Measurements from ENCODE around the gene IBTK. TPM values are rescaled to one million over a fixed set of nuclear protein-coding genes. Genes with fewer than 3 reads are reported as not detected.

The IBTK gene
- total RNA-seq, 1 donor from 2014 or later: 30.0 TPM

GRCh38 chr6:82195619-82196018, 51.9 kb downstream of the IBTK start:
- TF ChIP-seq CTCF (IDR thresholded peaks at IDR 0.05): no peak

GRCh38 chr6:82185948-82186535, 61.5 kb downstream of the IBTK start:
- H3K9me3 Mint-ChIP-seq (ENCODE audit: low read depth): no peaks in the 10 kb centered on the region
- H3K36me3 Mint-ChIP-seq (ENCODE audit: low read depth): peaks cover 31% of the 10 kb centered on the region
- H3K4me3 Mint-ChIP-seq (ENCODE audit: unreplicated experiment): no peak overlapping the region
- no peaks in the 10 kb centered on the region for H3K27me3 Mint-ChIP-seq (ENCODE audit: low read depth)
- no peak overlapping the region for H3K27ac Mint-ChIP-seq (ENCODE audit: unreplicated experiment)
- no peak for TF ChIP-seq CTCF (IDR thresholded peaks at IDR 0.05)
- H3K4me1 Mint-ChIP-seq (ENCODE audit: low read depth): peaks cover 12% of the 10 kb centered on the region
- no peak for DNase-seq (ENCODE audit: low spot score)

More at GRCh38 chr6:82195619-82196018, 51.9 kb downstream of the IBTK start:
- Mint-ChIP-seq H3K27ac (ENCODE audit: unreplicated experiment) (no peak overlapping the region), H3K4me3 (ENCODE audit: unreplicated experiment) (no peak overlapping the region), H3K4me1 (ENCODE audit: low read depth) (no peaks in the 10 kb centered on the region), H3K27me3 (ENCODE audit: low read depth) (no peaks in the 10 kb centered on the region), H3K36me3 (ENCODE audit: low read depth) (peaks cover 24% of the 10 kb centered on the region), H3K9me3 (ENCODE audit: low read depth) (no peaks in the 10 kb centered on the region)
- DNase-seq (ENCODE audit: low spot score): no peak

- Mint-ChIP-seq H3K4me3 (ENCODE audit: unreplicated experiment) (no peak overlapping the region), H3K27me3 (ENCODE audit: low read depth) (no peaks in the 10 kb centered on the region), H3K36me3 (ENCODE audit: low read depth) (peaks cover 28% of the 10 kb centered on the region), H3K4me1 (ENCODE audit: low read depth) (peaks cover 26% of the 10 kb centered on the region), H3K27ac (ENCODE audit: unreplicated experiment) (no peak overlapping the region), H3K9me3 (ENCODE audit: low read depth) (no peaks in the 10 kb centered on the region)
- no peak for TF ChIP-seq CTCF (IDR thresholded peaks at IDR 0.05)
- no peak for DNase-seq (ENCODE audit: low spot score)
Measured at GRCh38 chr6:82183642-82184282, 63.8 kb downstream of the IBTK start.

GRCh38 chr6:82182756-82183155, 64.8 kb downstream of the IBTK start:
- peaks cover 23% of the 10 kb centered on the region for H3K36me3 Mint-ChIP-seq (ENCODE audit: low read depth)
- no peak overlapping the region for H3K4me3 Mint-ChIP-seq (ENCODE audit: unreplicated experiment)
- no peaks in the 10 kb centered on the region for H3K9me3 Mint-ChIP-seq (ENCODE audit: low read depth)
- TF ChIP-seq CTCF (IDR thresholded peaks at IDR 0.05): no peak
- no peaks in the 10 kb centered on the region for H3K27me3 Mint-ChIP-seq (ENCODE audit: low read depth)
- no peak overlapping the region for H3K27ac Mint-ChIP-seq (ENCODE audit: unreplicated experiment)
- peaks cover 34% of the 10 kb centered on the region for H3K4me1 Mint-ChIP-seq (ENCODE audit: low read depth)
- DNase-seq (ENCODE audit: low spot score): no peak

- Mint-ChIP-seq H3K9me3 (ENCODE audit: low read depth) (no peaks in the 10 kb centered on the region), H3K27me3 (ENCODE audit: low read depth) (no peaks in the 10 kb centered on the region), H3K36me3 (ENCODE audit: low read depth) (peaks cover 19% of the 10 kb centered on the region), H3K27ac (ENCODE audit: unreplicated experiment) (no peak overlapping the region), H3K4me1 (ENCODE audit: low read depth) (peaks cover 49% of the 10 kb centered on the region), H3K4me3 (ENCODE audit: unreplicated experiment) (no peak overlapping the region)
- TF ChIP-seq CTCF (IDR thresholded peaks at IDR 0.05): no peak
- no peak for DNase-seq (ENCODE audit: low spot score)
Measured at GRCh38 chr6:82179415-82179814, 68.1 kb downstream of the IBTK start.
